NB4 (cell line): ENCODE measurements around the gene PML.

Source experiments
- CTCF ChIP-seq: IDR thresholded peaks from one replicate; pipeline ENCODE4 v1.5.1; 2012; ENCODE audit warnings: low read depth, low read length
- MYC ChIP-seq: IDR thresholded peaks from 2 replicates; pipeline ENCODE4 v1.6.1; 2011; ENCODE audit warnings: low read depth, low read length
- POLR2A ChIP-seq: IDR thresholded peaks from 2 replicates; pipeline ENCODE4 v1.6.1; 2011; ENCODE audit warnings: mild to moderate bottlenecking; ENCODE audit not compliant: insufficient read length; ENCODE audit errors: extremely low read depth

- no peak for TF ChIP-seq POLR2A
- no peak for TF ChIP-seq CTCF
- TF ChIP-seq MYC: no peak
Measured at GRCh38 chr15:74025436-74025835, 30.9 kb downstream of the PML start.
